GM21381 (cell line): ENCODE measurements around the gene AIG1.
"Not testable (repeated sequence)": the region's sequence is repeated elsewhere in the genome, so short reads cannot be mapped to it uniquely, and the experiment has no call there.

Experiments
- ATAC-seq: cut with Tn5 transposase; IDR thresholded peaks from one replicate; pipeline ENCODE4 v1.9.1; 2021; ENCODE audit warnings: mild to moderate bottlenecking, moderate library complexity; ENCODE audit not compliant: unreplicated experiment

The AIG1 gene

DNA sequence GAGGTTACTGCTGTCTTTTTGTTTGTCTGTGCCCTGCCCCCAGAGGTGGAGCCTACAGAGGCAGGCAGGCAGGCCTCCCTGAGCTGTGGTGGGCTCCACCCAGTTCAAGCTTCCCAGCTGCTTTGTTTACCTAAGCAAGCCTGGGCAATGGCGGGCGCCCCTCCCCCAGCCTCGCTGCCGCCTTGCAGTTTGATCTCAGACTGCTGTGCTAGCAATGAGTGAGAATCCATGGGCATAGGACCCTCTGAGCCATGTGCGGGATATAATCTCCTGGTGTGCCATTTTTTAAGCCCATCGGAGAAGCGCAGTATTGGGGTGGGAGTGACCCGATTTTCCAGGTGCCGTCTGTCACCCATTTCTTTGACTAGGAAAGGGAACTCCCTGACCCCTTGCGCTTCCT lies 247.1 kb downstream of the AIG1 start:
- not testable (repeated sequence) for ATAC-seq

DNA sequence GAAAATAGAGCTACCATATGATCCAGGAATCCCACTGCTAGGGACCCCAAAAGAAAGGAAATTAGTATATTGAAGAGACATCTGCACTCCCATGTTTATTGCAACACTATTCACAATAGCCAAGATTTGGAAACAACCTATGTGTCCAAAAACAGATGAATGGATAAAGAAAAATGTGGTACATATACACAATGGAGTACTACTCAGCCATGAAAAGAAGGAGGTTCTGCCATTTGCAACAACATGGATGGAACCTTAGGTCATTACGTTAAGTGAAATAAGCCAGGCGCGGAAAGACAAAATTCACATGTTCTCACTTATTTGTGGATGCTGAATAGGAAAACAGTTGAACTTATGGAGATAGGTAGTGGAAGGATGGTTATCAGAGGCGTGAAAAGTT lies 252.5 kb downstream of the AIG1 start:
- no peak for ATAC-seq

DNA sequence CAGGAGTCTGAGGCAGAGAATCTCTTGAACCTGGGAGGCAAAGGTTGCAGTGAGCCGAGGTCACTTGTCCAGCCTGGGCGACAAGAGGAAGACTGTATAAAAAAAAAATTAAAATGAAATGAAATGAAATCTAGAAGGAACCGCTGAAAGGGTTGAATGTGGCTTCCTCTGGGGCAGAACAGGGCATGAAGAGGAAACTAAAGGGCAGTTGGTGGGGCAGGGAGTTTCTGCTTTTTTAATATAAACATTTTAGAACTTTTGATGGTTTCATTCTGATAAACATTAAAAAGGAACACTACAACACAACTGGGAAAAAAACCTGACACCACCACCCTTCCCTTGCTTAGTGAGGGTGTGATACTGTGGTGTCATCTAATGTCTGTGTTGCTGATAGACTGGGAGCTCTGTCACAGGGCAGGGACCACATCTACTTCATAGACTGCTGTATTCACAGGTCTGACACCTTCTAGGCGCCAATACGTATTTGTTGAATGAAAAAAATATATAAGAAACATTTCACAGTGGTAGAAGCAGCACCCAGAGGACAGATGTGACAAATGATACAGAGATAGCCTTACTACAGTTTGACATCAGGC lies 260.9 kb downstream of the AIG1 start:
- ATAC-seq: no peak

DNA sequence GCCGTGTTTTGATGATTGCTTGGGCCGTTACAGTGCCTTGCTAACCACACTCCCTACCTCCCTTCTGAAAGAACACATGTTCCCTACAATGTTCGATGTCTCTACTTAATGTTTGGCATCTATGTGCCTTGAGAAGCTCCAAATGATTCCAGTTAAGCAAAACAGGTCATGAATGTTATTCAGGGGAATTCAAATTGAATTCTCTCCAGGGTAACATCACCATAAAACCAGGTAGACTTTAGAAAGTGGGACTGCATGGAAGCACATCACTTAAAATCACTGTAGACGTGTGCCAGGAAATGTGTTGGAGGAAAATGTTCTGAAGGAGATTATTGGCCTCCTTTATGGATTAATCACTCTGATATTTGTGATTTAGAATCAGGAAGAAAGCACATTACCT lies 261.7 kb downstream of the AIG1 start:
- ATAC-seq: no peak

GRCh38 chr6:143323729-143324470 lies 263.2 kb downstream of the AIG1 start:
- ATAC-seq: no peak

GRCh38 chr6:143325379-143326140 lies 264.9 kb downstream of the AIG1 start:
- no peak for ATAC-seq

DNA sequence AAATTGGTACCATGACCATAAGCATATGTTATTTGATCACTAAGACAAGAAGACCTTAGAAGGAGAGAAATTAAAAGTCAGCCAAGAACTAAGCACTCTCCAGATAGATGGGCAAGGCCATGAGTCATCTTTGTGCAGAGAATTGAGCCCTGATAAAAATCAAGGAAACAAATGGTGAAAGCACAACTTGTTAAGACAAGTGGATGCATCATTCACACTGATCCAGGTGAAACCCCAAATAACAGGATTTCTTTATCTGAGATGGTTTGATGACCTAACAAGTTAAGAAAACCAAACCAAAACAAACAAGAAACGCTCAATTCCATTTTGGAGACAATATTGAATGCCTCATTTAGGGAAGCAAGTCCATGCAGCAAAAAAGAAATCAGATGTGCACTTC lies 268.2 kb downstream of the AIG1 start:
- ATAC-seq: no peak

DNA sequence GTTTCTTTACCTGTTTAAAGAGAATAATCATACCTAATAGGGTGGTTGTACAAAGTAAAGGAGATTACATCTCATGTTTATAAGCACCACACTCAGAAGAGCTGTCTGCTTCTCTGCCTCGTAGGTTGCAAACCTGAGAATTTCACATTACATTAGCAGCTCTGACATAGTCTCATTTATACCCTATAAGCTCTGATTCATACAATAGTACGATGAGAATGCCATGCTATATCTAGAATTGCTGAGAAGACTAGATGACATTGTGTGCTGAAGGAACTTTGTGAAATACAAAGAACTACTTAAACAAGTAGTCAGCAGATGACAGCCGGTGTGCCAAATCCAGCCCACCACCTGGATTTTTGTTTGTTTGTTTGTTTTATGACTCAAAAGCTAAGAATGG lies 268.6 kb downstream of the AIG1 start:
- ATAC-seq: no peak

- no peak for ATAC-seq
Observed at GRCh38 chr6:143331362-143331761, 270.7 kb downstream of the AIG1 start.

GRCh38 chr6:143332153-143332845 lies 271.6 kb downstream of the AIG1 start:
- no peak for ATAC-seq

DNA sequence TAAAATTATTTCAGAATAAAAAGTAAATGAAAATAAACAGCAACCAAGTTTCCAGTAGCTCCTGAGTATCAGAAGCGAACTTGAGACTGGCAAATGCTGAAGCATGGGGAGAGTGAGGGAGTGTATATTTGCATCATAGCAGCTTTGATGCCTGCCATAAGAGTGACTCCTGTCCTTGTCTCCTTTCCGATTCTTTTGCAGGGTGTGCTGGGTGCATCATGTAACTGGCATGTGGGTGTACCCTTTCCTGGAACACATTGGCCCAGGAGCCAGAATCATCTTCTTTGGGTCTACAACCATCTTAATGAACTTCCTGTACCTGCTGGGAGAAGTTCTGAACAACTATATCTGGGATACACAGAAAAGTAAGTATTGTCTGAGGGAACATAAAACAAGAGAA lies 272.4 kb downstream of the AIG1 start:
- no peak for ATAC-seq

GRCh38 chr6:143333749-143334520 lies 273.2 kb downstream of the AIG1 start:
- ATAC-seq: no peak

GRCh38 chr6:143335865-143336264 lies 275.2 kb downstream of the AIG1 start:
- ATAC-seq: no peak

- no peak for ATAC-seq
Observed at GRCh38 chr6:143336446-143337152, 275.9 kb downstream of the AIG1 start.

DNA sequence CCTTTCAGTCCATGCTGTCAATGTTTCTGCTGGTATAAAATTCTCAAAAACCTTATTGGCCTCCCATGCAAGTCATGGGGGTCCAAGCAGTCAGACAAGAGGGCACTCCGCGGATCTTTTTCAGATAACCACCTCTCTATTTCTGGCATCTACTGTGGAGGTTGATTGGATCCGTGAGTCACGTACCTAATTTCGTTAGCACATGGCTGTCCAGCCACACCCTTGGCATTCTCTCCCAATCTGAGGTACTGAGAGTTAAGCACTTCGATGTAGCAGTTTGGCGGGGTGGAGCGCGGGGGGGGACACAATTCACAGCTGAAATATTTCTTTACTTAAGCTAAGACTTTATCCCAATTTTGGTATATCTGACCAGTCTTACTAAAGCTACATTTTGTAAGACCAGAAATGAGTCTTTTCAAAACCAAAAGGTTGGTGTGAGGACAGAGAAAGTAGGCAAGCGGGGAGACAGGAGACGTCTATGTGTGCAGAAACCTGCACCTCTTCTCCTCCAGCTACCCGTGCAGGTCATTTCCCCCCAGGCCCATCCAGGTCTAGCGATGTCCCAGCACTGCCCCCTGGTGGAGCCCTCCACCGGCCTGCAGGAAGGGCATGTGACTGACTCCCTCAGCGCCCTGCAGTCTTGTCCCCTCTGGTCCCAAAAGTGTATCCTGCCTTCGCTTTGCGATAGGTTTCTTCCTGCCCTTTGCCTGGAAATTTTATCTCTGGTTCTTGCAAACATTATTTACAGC lies 276.7 kb downstream of the AIG1 start:
- ATAC-seq: no peak

GRCh38 chr6:143339223-143339622 lies 278.5 kb downstream of the AIG1 start:
- no peak for ATAC-seq

GRCh38 chr6:143345477-143345876 lies 284.8 kb downstream of the AIG1 start:
- not testable (repeated sequence) for ATAC-seq

GRCh38 chr6:143346004-143346403 lies 285.3 kb downstream of the AIG1 start:
- no peak for ATAC-seq

DNA sequence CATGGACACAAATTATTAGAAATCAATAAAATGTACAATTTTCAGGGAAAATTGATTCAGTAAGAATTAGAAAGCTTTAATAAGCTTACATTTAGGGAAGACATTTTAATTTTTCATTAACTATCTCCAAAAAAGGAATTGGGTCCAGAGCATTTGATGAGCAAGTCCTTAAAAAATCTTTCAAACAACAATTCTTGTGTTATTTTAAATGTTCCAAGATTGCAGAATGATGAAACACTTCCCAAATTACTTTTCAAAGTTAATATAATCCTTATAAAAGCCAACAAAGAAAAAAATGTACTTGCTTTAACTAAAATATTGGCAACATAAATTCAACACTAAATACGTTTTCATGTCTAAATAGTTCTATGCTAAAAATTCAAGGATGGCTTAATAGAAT lies 287.8 kb downstream of the AIG1 start:
- no peak for ATAC-seq
